Progenitor cell of endocrine pancreas (in vitro differentiated cells): Measurements from ENCODE around the gene EARS2. TPM values are rescaled to one million over a fixed set of nuclear protein-coding genes. Genes with fewer than 3 reads are reported as not detected.

Experiments used
- DNase-seq: peaks from one replicate; pipeline ENCODE4 v3.0.0; 2021; ENCODE audit warnings: low spot score; ENCODE audit not compliant: unreplicated experiment
- H3K27ac Mint-ChIP-seq: 2 replicates; pipeline ENCODE4 v1.8.0; 2021; ENCODE audit warnings: mild to moderate bottlenecking, moderate library complexity, mixed read lengths
- H3K27me3 Mint-ChIP-seq: 2 replicates; pipeline ENCODE4 v1.8.0; 2021; ENCODE audit warnings: mixed read lengths
- H3K36me3 Mint-ChIP-seq: 2 replicates; pipeline ENCODE4 v1.8.0; 2022; ENCODE audit warnings: mixed read lengths; ENCODE audit not compliant: insufficient read depth
- H3K4me1 Mint-ChIP-seq: 2 replicates; pipeline ENCODE4 v1.8.0; 2021; ENCODE audit warnings: low read depth, mixed read lengths
- H3K4me3 Mint-ChIP-seq: 2 replicates; pipeline ENCODE4 v1.8.0; 2021; ENCODE audit warnings: low read depth, mild to moderate bottlenecking, moderate library complexity, mixed read lengths
- H3K9me3 Mint-ChIP-seq: 2 replicates; pipeline ENCODE4 v1.8.0; 2021; ENCODE audit warnings: low read depth, mixed read lengths
- CTCF ChIP-seq: fragments of 200-600 bp; sonication (generic); IDR thresholded peaks from one replicate; pipeline ENCODE4 v1.5.0; 2021; ENCODE audit warnings: antibody characterized with exemption, mild to moderate bottlenecking; ENCODE audit not compliant: unreplicated experiment
- total RNA-seq: library from RNA; stranded (reverse); gene quantifications from 2 replicates; pipeline ENCODE4 v1.2.1, GENCODE V29; 2021

EARS2 gene
- total RNA-seq, 1 donor from 2014 or later: 24.7 TPM

GRCh38 chr16:23509782-23510163, 47.4 kb downstream of the EARS2 start:
- peak overlapping the region; percentile 82 for H3K4me3 Mint-ChIP-seq
- H3K27me3 Mint-ChIP-seq: no peaks in the 10 kb centered on the region
- peaks cover 5% of the 10 kb centered on the region for H3K36me3 Mint-ChIP-seq
- TF ChIP-seq CTCF: no peak
- DNase-seq: no peak
- H3K27ac Mint-ChIP-seq: peak overlapping the region; percentile 81
- peaks cover 15% of the 10 kb centered on the region for H3K4me1 Mint-ChIP-seq
- H3K9me3 Mint-ChIP-seq: no peaks in the 10 kb centered on the region

DNA sequence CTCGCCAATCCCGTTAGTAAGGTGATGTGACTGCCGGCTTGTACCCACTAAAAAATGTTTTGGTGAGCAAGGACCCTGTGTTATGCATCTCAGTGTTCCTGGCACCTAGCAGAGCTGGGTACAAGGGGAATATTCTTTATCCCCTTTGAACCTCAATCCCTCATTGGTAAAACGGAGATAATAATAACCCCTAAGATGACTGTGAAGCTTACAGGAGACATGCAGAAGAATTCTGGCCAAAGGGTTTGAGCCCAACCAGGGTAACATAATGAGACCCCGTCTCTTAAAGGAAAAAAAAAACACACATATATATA, 47.8 kb downstream of the EARS2 start:
- TF ChIP-seq CTCF: no peak
- Mint-ChIP-seq H3K36me3 (peaks cover 5% of the 10 kb centered on the region), H3K27ac (no peak overlapping the region), H3K4me1 (peaks cover 17% of the 10 kb centered on the region), H3K4me3 (peak overlapping the region; percentile 82), H3K27me3 (no peaks in the 10 kb centered on the region), H3K9me3 (no peaks in the 10 kb centered on the region)
- no peak for DNase-seq

DNA sequence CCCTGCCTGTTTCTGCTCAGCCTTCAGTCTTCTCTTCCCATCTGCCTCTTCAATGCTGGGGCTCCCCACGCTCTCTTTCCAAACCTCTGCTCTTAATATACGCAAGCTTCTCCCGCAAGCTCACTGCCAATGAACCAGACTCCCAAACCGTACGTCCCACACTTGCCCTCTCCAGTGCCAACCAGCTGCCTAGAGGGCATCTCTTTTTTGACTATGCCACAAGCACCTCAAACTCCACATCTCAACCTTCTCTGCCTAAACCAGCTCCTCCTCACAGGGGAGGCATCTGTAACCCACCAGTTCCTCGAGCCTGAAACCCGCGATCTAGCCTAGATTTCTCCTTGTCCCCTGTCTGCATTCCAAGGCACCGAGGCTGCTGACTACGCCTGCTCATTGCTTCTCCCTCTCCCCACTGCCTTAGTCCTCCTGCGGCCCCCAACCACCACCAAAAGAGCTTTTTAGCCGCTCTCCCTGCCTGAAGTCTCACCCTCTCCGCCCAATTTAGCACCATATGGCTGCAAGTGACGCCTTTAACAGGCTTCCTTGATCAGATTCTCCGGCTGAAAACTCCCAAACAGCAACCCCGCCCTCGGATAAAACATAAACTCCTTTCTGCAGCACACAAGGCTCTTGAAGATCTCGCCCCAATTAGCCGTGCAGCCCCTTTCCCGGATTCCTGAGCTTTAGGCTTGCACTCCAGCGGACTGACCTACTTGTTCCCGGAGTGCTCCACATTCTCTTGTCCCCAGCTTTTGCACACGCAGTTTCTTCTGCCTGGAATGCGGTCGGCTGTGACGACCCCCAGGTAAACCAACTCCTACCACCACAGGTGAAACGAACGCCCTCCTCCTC, 48.3 kb downstream of the EARS2 start:
- peak overlapping the region; percentile 58 for H3K27ac Mint-ChIP-seq
- H3K27me3 Mint-ChIP-seq: no peaks in the 10 kb centered on the region
- H3K36me3 Mint-ChIP-seq: peaks cover 5% of the 10 kb centered on the region
- no peak for TF ChIP-seq CTCF
- H3K4me1 Mint-ChIP-seq: peaks cover 17% of the 10 kb centered on the region
- H3K4me3 Mint-ChIP-seq: peak overlapping the region; percentile 82
- no peak for DNase-seq
- H3K9me3 Mint-ChIP-seq: no peaks in the 10 kb centered on the region

DNA sequence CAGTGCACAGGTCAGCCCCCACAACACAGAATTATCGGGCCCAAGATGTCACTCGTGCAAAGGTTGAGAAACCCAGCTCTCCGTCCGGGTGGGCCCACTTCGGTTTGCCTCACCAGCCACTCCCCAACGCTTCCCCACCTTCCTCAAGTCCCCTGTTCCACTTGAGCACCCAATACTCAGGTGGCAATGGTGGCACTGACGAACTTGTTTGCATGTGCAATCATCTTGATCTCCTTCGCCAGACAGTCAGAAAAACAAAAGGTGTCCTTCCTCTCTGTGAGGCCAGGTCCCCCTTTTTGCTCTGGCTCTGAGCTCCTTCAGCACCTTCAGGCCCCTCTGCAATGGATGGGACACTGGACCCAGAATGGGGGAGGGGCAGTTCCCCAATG, 50.5 kb downstream of the EARS2 start:
- Mint-ChIP-seq H3K27ac (no peak overlapping the region), H3K27me3 (no peaks in the 10 kb centered on the region), H3K4me3 (no peak overlapping the region), H3K4me1 (peaks cover 21% of the 10 kb centered on the region), H3K36me3 (peaks cover 5% of the 10 kb centered on the region), H3K9me3 (no peaks in the 10 kb centered on the region)
- no peak for DNase-seq
- no peak for TF ChIP-seq CTCF

DNA sequence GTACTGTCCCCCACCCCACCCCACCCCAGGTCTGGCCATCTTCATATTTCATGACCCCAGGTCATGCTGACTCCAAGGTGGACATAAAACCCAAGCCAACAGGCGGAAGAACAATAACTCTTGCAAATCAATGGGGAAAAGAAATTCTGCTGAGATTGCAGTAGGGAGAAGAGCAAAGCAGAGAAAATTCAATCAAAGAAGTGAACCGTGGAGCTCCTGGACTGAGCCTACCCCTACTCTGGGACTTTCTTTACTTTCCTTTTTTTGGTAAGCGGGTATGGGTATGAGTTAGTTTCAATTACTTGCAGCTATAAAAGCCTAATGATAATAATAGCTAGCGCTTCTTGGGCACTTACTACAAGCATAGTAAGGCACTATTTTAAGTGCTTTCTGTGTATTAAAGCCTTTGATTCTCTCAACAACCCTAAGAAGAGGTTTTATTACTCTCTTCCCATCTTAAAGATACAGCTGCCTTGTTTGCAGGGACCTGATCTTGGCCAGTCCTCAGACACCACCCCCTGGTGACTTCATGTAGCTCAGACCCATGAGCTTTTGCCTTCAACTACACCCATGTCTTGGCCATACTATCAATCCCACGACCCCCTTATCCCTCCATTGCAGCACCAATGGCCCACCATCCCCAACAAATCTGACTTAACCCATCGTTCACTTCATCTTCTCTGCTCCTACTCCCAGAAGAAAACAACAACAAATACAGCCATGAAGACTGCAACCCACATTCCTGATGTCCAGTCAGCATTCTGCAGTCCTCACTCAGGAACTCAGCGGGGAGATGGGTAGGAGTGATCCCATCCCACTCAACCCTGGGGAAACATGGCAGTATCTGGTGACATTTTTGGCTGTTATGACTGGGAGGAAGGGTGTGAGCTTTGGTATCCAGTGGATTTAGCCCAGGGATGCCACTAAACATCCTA, 51.2 kb downstream of the EARS2 start:
- H3K27me3 Mint-ChIP-seq: no peaks in the 10 kb centered on the region
- no peak for TF ChIP-seq CTCF
- peaks cover 21% of the 10 kb centered on the region for H3K4me1 Mint-ChIP-seq
- no peak for DNase-seq
- H3K27ac Mint-ChIP-seq: no peak overlapping the region
- H3K4me3 Mint-ChIP-seq: no peak overlapping the region
- H3K36me3 Mint-ChIP-seq: peaks cover 5% of the 10 kb centered on the region
- H3K9me3 Mint-ChIP-seq: no peaks in the 10 kb centered on the region
